Measurements from ENCODE around the gene NCAPH2.

NCAPH2 gene

DNA sequence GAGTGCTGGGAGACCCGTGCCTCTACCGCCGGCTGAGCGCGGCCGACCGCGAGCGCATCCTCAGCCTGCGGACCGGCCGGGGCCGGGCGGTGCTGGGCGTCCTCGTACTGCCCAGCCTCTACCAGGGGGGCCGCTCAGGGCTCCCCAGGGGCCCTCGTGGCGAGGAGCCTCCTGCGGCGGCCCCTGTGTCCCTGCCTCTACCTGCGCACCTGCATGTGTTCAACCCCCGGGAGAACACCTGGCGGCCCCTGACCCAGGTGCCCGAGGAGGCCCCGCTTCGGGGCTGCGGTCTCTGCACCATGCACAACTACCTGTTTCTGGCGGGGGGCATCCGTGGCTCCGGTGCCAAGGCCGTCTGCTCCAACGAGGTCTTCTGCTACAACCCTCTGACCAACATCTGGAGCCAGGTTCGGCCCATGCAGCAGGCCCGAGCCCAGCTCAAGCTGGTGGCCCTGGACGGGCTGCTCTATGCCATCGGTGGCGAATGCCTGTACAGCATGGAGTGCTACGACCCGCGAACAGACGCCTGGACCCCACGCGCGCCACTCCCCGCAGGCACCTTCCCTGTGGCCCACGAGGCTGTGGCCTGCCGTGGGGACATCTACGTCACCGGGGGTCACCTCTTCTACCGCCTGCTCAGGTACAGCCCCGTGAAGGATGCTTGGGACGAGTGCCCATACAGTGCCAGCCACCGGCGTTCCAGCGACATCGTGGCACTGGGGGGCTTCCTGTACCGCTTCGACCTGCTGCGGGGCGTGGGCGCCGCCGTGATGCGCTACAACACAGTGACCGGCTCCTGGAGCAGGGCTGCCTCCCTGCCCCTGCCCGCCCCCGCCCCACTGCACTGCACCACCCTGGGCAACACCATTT is 41.1 kb downstream of the NCAPH2 start:
- DNase-seq (ENCODE audit: low read depth), result no peak

DNA sequence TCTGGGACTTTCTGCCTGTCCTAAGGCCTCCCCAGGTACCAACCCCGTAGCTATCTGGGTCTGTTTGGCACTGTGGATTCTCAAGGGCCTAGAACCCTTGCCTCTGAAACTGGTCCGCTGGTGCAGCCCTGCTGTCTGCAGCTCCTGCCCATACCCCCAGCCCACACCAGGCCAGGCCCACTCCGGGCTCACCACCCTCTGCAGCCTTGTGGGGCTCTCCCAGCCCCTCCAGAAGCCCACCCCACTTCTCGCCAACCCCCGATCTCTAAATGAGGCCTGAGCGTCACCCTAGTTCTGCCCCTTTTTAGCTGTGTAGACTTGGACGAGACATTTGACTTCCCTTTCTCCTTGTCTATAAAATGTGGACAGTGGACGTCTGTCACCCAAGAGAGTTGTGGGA is 42.4 kb downstream of the NCAPH2 start:
- no peak for DNase-seq (ENCODE audit: low read depth)

DNA sequence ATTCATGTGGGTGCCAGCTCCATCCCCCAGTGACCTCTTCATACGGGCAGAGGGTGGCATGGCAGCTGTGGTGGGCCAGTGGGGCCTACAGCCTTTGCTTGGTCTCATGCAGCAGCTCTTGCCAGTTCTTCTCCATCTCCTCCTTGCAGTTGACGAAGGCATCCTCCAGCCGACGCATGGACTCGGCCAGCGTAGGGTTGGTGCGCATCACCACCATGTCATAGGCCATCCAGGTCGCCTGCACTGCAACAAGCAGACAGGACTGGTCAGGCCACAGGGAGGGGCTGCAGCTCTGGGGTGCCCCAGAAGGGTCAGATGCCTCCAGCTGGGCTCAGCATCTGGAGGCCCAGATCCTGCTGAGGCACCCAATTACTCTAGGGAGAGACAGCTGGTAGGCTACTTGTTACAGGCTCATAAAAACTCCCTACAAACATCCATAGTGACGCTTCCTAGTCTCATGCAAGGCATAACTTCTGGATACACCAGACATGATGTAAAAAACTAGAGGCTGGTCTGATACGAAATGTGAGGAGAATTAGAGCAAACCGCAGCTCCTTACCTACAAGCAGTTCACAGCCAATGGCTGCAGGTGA is 43.2 kb downstream of the NCAPH2 start:
- no peak for DNase-seq (ENCODE audit: low read depth)

DNA sequence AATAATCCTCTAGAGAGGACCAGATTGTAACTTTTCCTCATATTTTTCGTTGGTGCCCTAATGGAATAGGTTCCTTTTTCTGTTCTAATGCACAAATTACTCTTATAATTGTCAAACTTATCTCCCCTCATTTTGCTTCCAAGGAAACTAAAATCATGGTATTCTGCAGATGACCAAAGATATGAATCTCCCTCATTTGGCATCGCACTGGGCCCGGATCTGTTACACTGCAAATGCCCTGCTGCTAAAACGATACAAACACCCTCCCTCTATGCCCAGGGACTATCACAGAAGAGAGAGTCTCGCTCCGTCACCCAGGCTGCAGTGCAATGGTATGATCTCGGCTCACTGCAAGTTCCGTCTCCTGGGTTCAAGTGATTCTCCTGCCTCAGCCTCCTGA is 45.3 kb downstream of the NCAPH2 start:
- no peak for DNase-seq (ENCODE audit: low read depth)

DNA sequence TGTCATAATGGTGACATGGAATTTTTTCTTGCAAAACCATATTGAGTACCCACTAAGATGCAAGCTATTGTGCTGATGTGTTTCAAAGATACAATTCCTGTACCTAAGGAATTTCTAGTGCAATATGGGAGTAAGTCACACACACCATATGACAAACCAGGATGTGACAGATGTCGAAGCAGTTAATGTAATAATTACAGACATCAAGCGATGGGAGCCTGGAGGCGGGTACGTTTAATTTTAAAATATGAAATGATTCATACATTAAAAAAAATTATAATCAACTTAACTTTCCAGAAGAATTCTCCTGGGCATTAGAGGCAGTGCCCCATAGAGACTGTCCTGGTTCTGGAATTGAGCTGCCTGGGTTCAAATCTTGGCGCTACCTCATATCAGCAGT is 48.7 kb downstream of the NCAPH2 start:
- no peak for DNase-seq (ENCODE audit: low read depth)

DNA sequence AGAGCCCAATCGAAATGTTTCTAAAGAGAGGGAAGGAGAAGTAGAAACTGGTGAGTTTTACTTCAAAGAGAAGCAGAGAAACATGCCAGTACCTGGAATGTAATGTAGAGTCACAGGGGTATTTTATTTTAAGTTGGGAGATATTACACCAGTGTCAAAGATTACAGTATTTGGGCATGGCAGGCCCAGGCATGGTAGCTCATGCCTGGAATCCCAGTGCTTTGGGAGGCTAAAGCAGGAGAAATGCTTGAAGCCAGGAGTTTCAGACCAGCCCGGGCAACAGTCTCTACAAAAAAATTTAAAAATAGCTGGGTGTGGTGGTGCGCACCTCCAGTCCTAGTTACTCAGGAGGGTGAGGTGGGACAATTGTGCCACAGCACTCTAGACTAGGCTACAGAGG is 52.0 kb downstream of the NCAPH2 start:
- no peak for DNase-seq (ENCODE audit: low read depth)

DNA sequence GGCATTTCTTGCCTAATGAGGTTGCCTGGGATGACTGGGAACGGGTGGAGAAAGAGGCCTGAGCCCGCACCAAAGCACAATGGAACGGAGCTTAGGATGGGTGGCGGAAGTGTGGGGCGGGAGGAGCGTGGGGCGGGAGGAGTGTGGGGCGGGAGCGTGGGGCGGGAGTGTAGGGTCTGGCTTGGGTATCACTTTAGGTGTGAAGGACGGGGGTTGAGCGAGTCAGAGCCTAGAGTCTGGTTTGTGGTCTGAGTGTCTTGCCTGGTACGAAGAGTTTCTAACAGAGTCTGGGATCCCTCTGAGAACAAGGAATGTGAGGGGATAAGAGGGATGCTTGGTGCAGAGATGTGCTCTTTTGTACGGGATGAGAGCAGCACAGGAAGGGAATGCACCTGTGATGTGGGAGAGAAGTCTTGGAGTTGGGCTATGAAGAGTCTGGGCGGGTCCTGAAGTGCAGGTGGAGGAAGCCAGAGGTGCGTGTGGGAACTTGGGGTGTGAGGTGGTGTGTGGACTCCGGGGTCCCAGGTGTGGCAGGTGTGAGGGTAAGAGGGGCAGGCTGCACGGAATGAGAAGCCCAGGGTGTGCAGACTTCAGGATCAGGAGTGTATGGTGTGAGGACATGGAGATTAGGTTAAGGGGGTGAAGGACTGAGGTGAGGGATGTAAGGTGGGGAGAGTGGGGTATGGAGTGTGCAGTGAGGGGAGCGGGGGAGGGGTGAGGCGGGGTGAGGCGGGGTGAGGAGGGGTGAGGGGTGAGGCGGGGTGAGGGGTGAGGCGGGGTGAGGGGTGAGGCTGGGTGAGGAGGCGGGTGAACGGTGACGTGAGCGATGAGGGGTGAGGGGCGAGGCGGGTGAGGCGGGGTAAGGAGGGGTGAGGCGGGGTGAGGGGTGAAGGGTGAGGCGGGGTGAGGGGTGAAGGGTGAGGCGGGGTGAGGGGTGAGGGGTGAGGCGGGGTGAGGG is 53.7 kb downstream of the NCAPH2 start:
- no peak for DNase-seq (ENCODE audit: low read depth)

DNA sequence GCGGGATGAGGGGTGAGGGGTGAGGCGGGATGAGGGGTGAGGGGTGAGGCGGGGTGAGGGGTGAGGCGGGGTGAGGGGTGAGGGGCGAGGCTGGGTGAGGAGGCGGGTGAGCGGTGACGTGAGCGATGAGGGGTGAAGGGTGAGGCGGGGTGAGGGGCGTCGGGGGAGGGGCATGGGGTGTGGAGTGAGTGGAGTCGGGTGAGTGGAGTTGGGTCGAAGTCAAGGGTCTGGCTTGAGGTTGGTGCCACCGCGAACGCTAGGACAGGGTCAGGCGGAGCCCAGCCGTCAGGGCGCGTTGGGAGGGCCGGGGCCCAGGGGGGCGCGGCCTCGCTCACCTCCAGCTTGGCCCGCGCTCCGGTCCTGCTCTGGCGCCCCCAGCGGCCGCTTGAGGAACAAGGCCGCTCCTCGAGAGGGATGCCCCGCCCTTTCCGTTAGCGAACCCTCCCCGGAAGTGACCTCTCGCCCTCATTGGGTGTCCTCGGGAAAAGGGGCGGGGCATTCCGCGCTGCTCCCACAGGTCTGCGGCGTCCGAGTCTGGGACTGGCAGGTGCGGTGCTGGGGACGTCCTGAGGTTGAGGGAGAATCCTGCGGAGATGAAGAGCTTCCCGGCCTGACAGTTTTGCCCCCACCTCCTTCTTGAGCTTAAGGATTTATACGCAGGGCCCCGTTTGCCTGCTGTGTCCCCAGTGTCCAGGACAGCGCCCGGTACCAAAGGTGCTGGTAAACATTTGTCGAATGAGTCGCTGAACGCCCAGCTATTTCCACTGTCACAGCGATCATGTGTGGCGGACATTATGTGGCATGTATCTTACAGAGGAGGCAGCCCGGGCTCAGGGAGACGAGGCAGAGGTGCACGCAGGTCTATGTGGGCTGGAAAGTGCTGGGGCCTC is 54.7 kb downstream of the NCAPH2 start, which contains the start of gene SYCE3:
SYCE3 (minus strand) TSS at position 397 of the 890 bp plus-strand sequence. CDS start 6,514 bp downstream, outside the sequence.
- peak; percentile 79 for DNase-seq (ENCODE audit: low read depth)

DNA sequence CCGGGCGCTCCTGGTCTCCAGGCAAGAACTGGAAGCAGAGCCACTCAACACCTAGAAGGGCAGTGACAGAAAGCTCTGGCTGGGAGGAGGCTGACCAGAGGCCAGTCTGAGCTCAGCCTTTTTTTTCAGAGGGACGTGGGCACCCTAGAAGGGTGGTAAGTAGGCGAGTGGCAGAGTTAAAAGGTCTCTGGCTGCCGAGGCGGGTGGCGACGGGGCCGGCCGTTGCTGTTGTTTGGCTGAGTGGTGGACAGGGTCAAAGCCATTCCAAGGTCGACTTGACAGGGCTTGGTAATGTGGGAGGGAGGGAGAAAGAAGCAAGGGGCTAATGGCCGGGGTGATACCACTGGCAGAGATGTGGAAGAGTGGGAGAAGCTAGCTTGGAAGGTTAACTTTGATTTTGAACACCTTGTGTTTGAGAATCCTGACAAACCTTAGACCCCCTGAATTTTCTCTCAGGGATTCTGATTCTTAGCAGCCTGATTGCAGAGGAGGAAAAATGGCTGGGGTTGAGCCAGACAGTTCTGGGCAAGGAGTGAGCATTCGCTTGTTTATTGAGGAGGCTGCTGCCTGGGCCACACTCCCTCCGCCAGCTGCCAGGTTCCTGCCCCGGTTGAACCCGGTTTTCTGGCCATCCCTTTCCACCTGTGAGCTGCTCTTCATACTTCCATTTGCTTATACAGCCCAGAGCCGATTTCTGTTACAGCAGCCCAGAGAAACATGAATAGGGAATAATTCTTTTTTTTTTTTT is 55.6 kb downstream of the NCAPH2 start:
- no peak for DNase-seq (ENCODE audit: low read depth)

DNA sequence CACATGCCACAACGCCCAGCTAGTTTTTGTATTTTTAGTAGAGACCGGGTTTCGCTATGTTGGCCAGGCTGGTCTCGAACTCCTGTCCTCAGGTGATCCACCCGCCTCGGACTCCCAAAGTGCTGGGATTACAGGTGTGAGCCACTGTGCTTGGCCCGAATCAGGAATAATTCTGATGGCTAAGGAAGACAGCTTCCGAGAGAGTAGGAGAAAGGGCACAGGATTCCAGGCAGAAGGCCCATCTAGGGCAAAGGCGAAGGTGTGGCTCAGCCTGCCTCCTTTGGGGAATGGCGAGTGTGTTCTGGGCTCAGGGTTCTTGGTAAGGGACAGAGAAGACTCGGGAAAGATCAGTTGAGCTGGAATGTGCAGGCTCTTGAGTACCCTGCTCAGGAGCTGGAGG is 56.3 kb downstream of the NCAPH2 start:
- no peak for DNase-seq (ENCODE audit: low read depth)

DNA sequence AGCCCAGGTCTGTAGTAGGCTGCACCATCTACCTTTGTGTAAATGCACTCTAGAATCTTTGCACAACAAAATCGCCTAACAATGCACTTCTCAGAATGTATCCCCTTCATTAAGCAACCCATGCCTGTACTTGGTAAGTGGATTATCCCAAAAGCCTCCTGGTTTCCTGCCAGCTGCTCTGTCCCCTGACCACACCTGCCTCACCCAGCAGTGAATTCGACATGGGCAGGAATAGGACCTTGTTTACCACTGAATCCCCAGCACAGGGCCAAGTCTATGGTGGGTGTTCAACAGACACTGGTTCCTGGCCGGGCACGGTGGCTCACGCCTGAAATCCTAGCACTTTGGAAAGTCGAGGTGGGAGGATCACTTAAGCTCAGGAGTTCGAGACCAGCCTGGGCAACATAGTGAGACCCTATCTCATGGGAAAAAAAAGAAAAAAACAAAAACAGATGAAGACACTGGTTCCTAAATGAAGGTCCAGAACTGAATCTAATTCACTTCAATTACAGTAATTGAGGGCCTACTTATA is 59.8 kb downstream of the NCAPH2 start:
- no peak for DNase-seq (ENCODE audit: low read depth)

DNA sequence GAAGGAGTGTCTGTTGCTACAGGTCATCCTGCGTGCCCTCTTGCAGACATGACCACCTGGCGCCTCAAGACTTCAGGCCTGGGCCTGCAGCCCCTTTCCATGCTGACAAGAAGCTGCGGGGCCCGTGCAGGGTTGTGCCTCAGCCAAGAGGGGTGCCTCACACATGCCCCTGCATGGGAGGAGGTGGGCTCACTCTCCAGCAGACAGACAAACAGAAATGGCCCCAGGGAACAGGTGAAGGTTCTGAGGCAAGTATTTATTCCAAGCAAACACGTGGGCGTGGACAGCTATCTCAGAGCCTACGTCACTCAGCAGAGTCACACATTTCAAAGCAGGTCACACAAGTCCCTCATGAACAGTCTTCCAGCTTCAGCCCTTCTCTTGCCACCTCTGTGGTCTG is 60.6 kb downstream of the NCAPH2 start:
- no peak for DNase-seq (ENCODE audit: low read depth)

DNA sequence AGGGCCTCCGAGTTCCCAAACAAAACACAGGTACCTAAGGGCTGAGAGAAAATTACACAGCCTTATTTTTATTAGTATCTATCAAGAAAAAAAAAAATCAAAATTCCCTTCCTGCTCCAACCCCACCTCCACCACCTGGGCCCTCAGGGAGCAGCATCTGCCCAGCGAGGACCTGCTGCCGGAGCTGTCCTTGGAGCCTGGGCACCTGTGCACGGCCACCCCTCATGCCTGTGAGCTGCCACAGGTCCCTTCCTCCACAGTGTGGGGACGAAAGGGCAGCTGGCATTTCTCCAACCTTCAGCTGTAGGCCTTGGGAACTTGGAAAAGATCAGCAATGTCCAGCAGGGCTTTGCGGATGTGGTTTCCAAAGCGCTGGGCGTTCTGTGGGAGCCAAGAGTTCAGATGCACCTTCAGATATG is 61.0 kb downstream of the NCAPH2 start:
- DNase-seq (ENCODE audit: low read depth), result no peak

DNA sequence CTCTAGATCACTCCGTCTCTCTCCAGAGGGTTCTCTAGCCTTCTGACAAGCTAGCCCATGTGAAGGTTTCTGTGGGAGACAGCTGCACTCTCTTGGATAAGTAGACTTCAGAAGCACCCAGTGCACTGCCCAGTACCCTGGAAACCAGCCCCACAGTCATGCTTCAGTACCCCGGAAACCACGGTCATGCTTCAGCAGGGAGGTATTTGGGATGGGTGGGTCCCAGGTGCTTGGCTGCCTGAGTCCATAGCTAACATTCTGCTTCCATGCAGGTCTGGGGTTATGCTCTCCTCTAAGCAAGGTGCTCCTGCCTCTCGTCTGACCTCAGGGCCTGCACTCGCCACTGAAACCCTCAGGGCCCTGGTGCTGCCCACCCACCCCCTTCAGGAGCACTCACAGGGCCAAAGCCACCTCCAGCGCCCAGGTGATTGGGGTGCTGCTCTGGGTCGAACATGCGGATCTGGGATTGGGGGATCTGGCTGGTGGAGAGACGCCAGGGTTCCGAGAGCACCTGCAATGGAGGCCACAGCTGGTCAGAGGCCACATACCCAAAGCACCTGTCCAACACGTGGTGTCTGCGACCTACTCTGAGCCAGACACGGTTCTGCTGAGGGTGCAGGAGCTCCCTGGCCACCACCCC is 62.0 kb downstream of the NCAPH2 start:
- no peak for DNase-seq (ENCODE audit: low read depth)

DNA sequence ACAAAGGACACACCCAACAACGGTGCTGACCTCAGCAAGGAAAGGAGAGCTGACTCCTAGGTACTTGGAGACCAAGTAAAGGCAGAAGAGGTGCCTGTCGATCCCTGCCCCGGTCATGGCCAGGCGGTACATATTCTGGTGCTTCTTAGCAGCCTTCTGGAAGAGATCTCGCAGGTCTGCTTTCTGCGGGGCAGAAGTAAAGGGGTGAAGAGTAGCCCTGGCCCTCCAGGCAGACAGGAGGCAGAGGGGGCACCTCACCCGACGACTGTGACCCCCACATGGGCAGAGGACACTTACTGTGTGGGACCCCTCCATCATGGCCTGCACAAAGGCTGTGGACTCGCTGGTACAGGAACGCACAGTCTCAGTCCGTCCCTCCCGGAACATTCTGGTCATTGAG is 62.8 kb downstream of the NCAPH2 start:
- no peak for DNase-seq (ENCODE audit: low read depth)

DNA sequence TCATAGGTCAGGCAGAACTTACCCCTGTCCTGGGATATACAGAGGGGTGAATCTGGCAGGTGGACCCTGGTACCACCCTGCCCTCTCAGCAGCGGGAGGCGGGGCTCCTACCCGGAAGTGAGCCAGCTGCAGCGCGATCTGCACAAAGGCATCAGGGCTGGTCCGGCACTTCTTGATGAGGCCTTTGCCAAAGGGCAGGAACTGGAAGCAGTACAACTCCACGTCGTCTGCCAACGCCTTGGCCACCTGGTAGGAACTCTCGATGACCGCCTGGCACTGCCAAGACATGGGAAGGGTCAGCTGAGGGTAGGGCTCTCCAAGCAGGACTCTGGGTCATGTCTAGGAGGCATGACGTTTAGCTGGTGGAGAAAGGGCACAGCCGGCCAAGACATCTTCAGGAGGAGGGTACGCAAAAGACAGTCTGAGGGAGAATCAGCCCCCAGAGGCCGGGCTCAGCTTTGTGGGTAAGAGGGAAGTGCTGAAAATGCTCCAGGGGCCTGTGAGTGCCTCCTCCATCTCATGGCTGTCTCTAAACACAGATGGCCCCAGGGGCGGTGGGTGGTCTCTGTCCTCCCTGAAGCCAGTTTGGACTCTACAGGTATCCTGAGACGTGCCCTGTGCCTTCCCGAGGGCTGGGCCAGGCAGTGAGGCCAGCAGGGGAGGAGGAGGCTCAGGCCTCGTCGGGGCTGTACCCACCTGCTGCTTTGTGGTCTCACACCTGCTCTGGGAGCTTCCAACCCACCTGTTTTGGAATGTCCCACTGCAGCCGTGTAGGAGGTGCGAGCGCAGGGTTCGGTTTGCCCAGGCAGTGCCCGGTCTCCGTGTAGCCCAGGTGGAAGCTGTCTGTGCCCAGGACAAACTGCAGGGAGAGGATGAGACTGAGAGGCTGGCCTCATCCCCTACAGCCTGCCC is 63.5 kb downstream of the NCAPH2 start:
- DNase-seq (ENCODE audit: low read depth), result no peak

DNA sequence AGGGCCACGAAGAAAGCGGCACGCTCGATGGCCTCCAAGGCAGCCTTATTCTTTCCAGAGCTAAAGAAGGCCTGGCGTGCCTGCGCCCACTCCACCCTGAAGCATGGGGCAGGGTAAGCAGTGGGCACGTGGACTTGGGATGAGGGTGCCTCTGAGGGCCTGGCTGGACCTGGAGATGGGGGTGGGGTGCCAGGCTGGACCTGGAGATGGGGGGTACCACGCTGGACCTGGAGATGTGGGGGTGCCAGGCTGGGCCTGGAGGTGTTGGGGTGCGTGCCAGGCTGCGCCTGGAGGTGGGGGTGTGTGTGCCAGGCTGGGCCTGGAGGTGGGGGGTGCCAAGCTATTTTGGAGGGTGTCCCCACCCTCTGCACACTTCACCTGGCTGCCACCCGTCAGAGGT is 64.9 kb downstream of the NCAPH2 start:
- no peak for DNase-seq (ENCODE audit: low read depth)

DNA sequence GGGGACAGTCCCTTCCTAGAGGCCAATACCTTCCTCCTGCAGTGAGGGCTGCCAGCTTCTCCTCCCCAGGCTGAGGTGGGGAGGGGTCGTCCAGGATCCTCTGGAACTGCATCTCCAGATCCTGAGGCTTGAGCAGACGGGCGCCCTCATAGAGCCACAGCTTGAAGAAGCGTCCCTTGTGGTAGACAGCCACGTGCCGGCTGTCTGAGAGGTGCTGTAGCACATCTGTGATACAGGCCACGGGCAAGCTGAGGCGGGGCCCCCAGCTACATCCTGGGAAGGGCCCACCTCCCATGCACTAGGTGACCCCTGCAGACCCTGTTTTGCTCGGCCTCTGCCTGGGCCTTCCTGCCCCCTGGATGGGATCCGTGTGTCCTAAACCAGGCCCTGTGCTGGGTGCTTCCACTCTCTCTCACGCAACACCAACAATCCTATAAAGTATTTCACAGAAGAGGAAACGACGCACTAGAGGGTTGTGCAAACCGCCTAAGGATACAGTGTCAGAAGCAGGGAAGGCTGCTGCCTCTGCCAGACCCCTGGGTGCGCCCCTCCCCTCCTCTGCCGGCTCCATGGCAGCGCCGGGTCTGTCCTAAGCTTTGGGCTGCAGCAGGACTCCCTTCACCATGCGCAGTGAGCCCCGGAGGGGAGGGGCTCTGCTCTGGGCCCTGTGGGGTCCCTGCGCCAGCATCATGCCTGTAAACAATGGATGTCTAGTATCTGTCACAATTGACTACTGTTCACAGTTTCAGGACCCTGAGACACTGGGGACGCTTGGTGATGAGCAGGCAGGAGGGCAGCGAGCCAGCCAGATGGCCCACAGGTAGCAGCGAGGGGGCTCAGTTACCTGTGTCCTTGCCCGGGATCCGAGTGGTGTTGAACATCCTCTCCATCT is 65.7 kb downstream of the NCAPH2 start:
- DNase-seq (ENCODE audit: low read depth), result no peak

Measured in fibroblast of gingiva (primary cell).